Measurements from ENCODE around the gene RGS16.

The RGS16 gene

GRCh38 chr1:182560392-182560984, 43.7 kb downstream of the RGS16 start:
- no peaks in the 10 kb centered on the region for H3K4me1 ChIP-seq (ENCODE audit: control insufficient read depth, insufficient read depth, low read length, poor library complexity, severe bottlenecking)
- WGBS, 2 experiments (ENCODE audit: insufficient coverage in 2 of 2), result 86 to 100% methylated on average over 3 to 5 of the region's 7 CpGs
- no peak overlapping the region for H3K4me3 ChIP-seq (ENCODE audit: extremely low read depth, insufficient read depth, low read length, poor library complexity, severe bottlenecking)
- no peaks in the 10 kb centered on the region for H3K9me3 ChIP-seq (ENCODE audit: control insufficient read depth, low read length)
- H3K27ac ChIP-seq (ENCODE audit: low read depth, low read length, severe bottlenecking), result no peak overlapping the region
- H3K36me3 ChIP-seq (ENCODE audit: control insufficient read depth, insufficient read depth, low read length), result no peaks in the 10 kb centered on the region

GRCh38 chr1:182556279-182556678, 47.9 kb downstream of the RGS16 start:
- Histone ChIP-seq H3K36me3 (ENCODE audit: control insufficient read depth, insufficient read depth, low read length) (no peaks in the 10 kb centered on the region), H3K27ac (ENCODE audit: low read depth, low read length, severe bottlenecking) (no peak overlapping the region), H3K9me3 (ENCODE audit: control insufficient read depth, low read length) (peaks cover 3% of the 10 kb centered on the region), H3K4me3 (ENCODE audit: extremely low read depth, insufficient read depth, low read length, poor library complexity, severe bottlenecking) (no peak overlapping the region), H3K4me1 (ENCODE audit: control insufficient read depth, insufficient read depth, low read length, poor library complexity, severe bottlenecking) (no peaks in the 10 kb centered on the region)

- WGBS, 2 experiments (ENCODE audit: insufficient coverage in 2 of 2), result 100% methylated on average over 1 of the region's 1 CpG
- H3K4me3 ChIP-seq (ENCODE audit: extremely low read depth, insufficient read depth, low read length, poor library complexity, severe bottlenecking), result no peak overlapping the region
- H3K27ac ChIP-seq (ENCODE audit: low read depth, low read length, severe bottlenecking), result no peak overlapping the region
- H3K9me3 ChIP-seq (ENCODE audit: control insufficient read depth, low read length), result peaks cover 3% of the 10 kb centered on the region
- H3K4me1 ChIP-seq (ENCODE audit: control insufficient read depth, insufficient read depth, low read length, poor library complexity, severe bottlenecking), result no peaks in the 10 kb centered on the region
- H3K36me3 ChIP-seq (ENCODE audit: control insufficient read depth, insufficient read depth, low read length), result no peaks in the 10 kb centered on the region
These were observed 48.7 kb downstream of the RGS16 start for GRCh38 chr1:182555493-182555892.

GRCh38 chr1:182552527-182552926, 51.7 kb downstream of the RGS16 start:
- no peaks in the 10 kb centered on the region for H3K36me3 ChIP-seq (ENCODE audit: control insufficient read depth, insufficient read depth, low read length)
- no CpG with 5 or more reads among the region's 2 CpGs for WGBS, 2 experiments (ENCODE audit: insufficient coverage in 2 of 2)
- peaks cover 3% of the 10 kb centered on the region for H3K9me3 ChIP-seq (ENCODE audit: control insufficient read depth, low read length)
- H3K27ac ChIP-seq (ENCODE audit: low read depth, low read length, severe bottlenecking), result no peak overlapping the region
- no peaks in the 10 kb centered on the region for H3K4me1 ChIP-seq (ENCODE audit: control insufficient read depth, insufficient read depth, low read length, poor library complexity, severe bottlenecking)
- H3K4me3 ChIP-seq (ENCODE audit: extremely low read depth, insufficient read depth, low read length, poor library complexity, severe bottlenecking), result no peak overlapping the region

DNA sequence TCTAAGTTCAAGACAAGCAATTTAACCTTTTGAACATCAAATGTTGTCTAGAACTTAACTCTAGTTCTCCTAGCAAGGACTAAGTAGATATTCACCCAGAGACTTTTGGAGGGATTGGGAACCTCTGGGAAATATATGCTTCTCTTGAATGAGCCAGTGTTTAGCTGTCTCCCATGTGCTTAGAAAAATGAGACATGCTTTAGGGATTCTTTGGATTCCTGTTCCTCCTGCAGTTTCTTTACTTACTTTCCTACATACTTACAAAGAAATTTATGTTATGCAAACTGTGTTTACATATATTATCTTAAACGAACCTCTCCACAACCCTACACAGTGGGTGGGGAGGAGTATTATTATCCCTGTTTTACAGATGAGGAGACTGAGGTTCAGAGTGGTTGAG, 54.4 kb downstream of the RGS16 start:
- Histone ChIP-seq H3K36me3 (ENCODE audit: control insufficient read depth, insufficient read depth, low read length) (no peaks in the 10 kb centered on the region), H3K9me3 (ENCODE audit: control insufficient read depth, low read length) (peaks cover 3% of the 10 kb centered on the region), H3K4me3 (ENCODE audit: extremely low read depth, insufficient read depth, low read length, poor library complexity, severe bottlenecking) (no peak overlapping the region), H3K27ac (ENCODE audit: low read depth, low read length, severe bottlenecking) (no peak overlapping the region), H3K4me1 (ENCODE audit: control insufficient read depth, insufficient read depth, low read length, poor library complexity, severe bottlenecking) (no peaks in the 10 kb centered on the region)
- WGBS, 2 experiments (ENCODE audit: insufficient coverage in 2 of 2), result no CpG with 5 or more reads among the region's 1 CpG

GRCh38 chr1:182549346-182549745, 54.8 kb downstream of the RGS16 start:
- Histone ChIP-seq H3K36me3 (ENCODE audit: control insufficient read depth, insufficient read depth, low read length) (no peaks in the 10 kb centered on the region), H3K4me1 (ENCODE audit: control insufficient read depth, insufficient read depth, low read length, poor library complexity, severe bottlenecking) (no peaks in the 10 kb centered on the region), H3K4me3 (ENCODE audit: extremely low read depth, insufficient read depth, low read length, poor library complexity, severe bottlenecking) (no peak overlapping the region), H3K27ac (ENCODE audit: low read depth, low read length, severe bottlenecking) (no peak overlapping the region), H3K9me3 (ENCODE audit: control insufficient read depth, low read length) (peaks cover 3% of the 10 kb centered on the region)

All from mesodermal cell (in vitro differentiated cells).